HPDE6-E6E7 (cell line): ENCODE results near the gene VPS54.
"Not testable (repeated sequence)": the region's sequence is repeated elsewhere in the genome, so short reads cannot be mapped to it uniquely, and the experiment has no call there.

Experiments used
- DNase-seq: peaks from one replicate; pipeline ENCODE4 v3.0.0; 2011; ENCODE audit warnings: missing footprints; ENCODE audit errors: extremely low spot score

Gene VPS54

GRCh38 chr2:63872571-63873328, 146.5 kb downstream of the VPS54 start:
- DNase-seq, result no peak

- DNase-seq, result no peak
Measured at GRCh38 chr2:63871864-63872263, 147.4 kb downstream of the VPS54 start.

- DNase-seq, result no peak
Measured at GRCh38 chr2:63870679-63871078, 148.5 kb downstream of the VPS54 start.

DNA sequence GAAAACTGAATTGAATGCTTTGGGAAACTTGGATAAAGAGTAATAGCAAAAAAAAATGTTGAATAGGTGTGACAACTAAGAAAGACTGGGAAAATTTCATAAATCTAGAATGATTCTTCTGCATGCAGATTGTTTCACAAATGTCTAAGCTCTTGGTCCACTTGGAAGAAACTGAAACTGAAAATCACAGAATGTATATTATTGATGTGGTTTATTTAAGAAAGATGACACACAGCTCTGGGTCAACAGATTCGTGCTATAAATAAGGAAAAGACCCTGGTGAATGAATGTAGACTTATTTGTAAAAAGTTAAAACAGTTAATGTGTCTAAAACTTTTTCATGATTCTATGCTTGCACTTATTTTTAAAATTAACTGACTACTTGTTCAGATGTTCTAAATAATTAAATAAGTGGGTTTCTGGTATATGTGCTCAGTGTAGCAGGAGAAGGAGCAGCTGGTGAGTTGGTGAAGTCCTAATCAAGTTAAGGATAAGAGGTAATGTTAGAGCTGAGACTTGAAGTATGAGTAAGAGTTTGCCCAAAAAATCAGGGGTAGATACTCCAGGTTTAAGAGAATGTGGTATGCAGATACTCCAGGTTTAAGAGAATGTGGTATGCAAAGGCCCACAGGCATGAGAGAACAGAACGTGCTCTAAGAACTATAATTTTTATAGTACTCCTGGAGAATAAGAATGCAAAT, 153.1 kb downstream of the VPS54 start:
- DNase-seq, result no peak

- DNase-seq, result no peak
Measured at GRCh38 chr2:63865159-63865799, 153.9 kb downstream of the VPS54 start.

GRCh38 chr2:63863707-63864106, 155.5 kb downstream of the VPS54 start:
- no peak for DNase-seq

DNA sequence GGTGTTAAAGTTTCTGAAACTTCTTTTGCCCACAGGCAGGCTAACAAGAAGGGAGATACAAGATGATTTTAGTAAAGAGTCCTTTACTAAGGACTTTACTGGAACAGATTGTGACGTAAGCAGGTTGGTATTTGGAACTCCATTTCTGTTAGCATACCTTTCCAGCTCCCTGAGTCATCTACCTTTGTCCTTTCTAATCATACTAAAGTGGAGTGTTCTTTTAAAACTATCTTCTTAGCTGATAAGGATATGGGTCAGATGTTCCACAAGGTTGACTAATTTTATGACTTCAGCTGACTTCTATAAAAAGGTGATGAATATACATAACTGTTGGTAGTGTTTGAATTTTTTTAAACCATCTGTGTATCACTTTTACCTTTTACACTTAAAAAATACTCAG, 156.4 kb downstream of the VPS54 start:
- DNase-seq, result peak; percentile 20

- peak; percentile 33 for DNase-seq
Measured at GRCh38 chr2:63861220-63861822, 157.9 kb downstream of the VPS54 start.

DNA sequence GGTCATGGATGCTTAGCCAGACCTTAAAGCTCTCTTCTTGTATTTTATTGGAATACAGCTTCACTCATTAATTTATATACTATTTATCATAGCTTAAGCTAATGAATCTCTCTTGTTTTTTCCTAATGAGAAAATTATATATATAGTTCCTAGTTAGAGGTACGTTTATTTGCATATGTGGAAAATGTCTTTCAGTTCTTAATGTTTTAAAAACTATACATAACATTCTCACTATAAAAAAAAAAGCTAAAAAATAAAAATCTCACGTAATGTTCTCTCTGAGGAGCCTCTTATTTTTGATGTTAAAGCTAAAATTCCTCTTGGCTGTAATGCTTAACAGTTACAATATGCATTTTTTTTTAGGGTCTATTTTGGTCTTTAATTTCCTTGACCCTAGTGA, 160.9 kb downstream of the VPS54 start:
- DNase-seq, result no peak

GRCh38 chr2:63856303-63856603, 163.0 kb downstream of the VPS54 start:
- DNase-seq, result no peak

DNA sequence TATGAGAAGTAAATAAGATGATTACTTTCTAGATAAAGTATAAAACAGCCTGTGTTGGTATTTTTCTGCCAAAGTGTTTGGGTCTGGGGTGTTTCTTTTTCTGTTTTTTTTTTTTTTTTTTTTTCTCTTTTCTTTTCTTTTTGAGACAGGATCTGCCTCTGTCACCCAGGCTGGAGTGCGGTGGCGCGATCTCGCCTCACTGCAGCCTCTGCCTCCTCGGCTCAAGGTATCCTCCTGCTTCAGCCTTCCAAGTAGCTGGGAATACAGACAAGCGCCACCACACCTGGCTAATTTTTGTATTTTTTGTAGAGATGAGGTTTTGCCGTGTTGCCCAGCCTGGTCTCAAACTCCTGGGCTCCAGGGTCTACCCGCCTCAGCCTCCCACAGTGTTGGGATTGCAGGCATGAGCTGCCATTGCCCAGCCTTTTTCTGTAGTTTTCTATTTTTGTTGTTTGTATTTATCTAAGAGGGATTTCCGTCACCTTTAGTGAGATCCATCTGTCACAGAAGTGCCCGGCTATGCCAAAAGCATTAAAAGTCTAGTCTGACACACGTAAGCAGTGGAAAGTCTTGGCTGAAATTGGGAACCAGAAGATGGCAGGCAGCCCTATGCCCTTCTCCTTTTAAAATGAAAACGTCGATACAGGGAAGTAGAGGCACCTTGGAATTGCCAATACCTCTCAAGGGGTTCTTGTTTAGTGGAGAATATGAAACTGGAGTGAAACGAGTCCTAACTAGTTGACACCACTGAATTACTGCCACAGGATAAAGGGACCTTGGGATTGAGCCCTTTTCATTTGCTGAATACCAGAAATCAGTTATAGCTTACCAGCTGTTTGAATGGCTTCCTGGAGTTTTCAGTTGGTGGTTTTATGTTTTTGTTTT, 163.6 kb downstream of the VPS54 start:
- no peak for DNase-seq

DNA sequence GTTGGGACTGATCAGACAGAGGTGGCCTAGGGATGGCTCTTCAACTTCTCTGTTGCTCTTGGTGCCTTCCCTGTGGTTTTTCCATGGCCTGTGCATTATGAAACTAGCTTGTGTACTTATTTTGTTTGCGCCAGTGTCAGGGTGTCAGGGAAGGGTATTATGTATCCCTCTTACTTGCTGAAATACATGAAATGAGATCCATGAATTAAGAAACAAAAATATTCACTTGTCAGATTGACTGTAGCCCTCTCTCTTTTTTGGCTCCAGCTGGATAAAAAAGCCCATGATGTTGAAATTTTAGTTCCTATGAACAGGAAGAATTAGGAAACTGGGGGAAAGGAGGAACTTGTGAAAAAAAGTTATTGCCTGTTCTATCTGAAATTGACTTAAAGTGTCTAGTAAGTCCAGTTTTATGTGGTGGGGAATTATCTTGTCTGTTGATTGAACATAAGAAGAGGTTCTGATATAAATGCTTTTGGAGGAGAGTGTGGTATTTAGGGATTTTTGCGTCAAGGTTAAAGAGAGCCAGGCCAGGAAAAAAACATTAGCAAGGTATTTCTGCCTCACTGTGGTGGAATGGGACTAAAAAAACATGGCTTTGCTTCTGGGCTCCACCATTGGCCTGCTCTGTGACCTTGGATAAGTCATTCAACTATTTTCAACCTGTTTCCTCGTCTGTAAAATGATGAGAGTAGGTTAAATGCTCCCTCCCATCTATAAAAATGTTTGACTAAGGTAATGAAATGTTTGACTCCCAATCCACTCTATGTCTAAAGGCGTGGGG, 165.5 kb downstream of the VPS54 start:
- DNase-seq, result no peak

GRCh38 chr2:63851691-63852311, 167.4 kb downstream of the VPS54 start:
- DNase-seq, result no peak

DNA sequence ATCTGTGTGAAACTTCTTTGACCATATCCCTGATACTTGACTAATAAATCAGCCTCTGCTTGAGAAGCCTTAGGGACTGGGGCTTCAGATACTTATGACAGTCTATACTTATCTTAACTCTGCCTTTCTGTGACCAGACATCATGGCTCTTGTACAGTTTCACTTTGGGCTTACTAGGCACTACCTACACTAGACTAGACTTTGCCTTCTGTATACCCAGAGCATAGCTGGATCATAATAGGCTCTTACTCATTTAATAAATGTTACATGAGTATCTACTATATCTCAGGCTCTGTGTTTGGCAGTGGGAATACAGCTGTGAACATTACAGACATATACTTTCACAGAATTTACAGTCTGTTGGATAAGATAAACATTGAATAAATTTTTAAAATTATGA, 168.6 kb downstream of the VPS54 start:
- DNase-seq, result no peak

GRCh38 chr2:63850204-63850571, 169.0 kb downstream of the VPS54 start:
- DNase-seq, result no peak

- no peak for DNase-seq
Measured at GRCh38 chr2:63849381-63850203, 169.6 kb downstream of the VPS54 start.

- DNase-seq, result not testable (repeated sequence)
Measured at GRCh38 chr2:63847571-63847970, 171.7 kb downstream of the VPS54 start.

DNA sequence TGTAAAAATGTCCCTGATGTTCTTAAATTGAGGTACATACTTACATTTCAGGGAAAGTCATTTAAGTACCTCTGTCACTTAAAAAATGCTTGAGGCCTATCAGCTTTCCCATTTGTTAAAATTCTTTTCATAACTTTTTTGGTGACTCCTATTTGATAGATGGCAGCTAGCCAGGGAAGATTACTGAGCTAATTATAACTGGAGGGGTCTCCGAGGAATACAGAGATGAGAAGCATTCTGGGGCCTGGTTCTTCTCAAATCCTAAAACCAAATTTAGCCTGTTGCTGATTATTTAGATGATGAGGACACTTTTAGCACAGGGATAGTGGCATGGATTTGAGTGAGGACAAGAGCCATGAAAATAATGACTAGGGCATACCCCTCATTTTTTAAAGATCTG, 172.7 kb downstream of the VPS54 start:
- no peak for DNase-seq

GRCh38 chr2:63845866-63846265, 173.4 kb downstream of the VPS54 start:
- no peak for DNase-seq

GRCh38 chr2:63844616-63845015, 174.6 kb downstream of the VPS54 start:
- no peak for DNase-seq
